Adrenal gland (tissue), 12 donors: ENCODE data around the gene CIBAR2. TPM values are rescaled to one million over a fixed set of nuclear protein-coding genes. Genes with fewer than 3 reads are reported as not detected.
A peak's percentile ranks its signal among the peaks of the same experiment; 100 is the strongest.

ENCODE experiments used
- DNase-seq, 7 donors: peaks; one replicate each; pipeline ENCODE4 v3.0.0-alpha.2; 2019 to 2020
- H3K27ac ChIP-seq, 5 donors: fragments of 200-600 bp; sonication (generic) in 4 of 5; 1 replicate in 3 of 5; 2 replicates in 2 of 5; pipeline versions ENCODE4 v1.5.1 to v1.8.0; 2016 to 2020; ENCODE audit warnings: mild to moderate bottlenecking in 1 of 5
- H3K27me3 ChIP-seq: fragments of 200-600 bp; 2 replicates; pipeline ENCODE4 v1.8.0; 2021
- H3K36me3 ChIP-seq, 2 donors: fragments of 200-600 bp; replicated peaks in 1 of 2; 1 replicate in 1 of 2; 2 replicates in 1 of 2; pipeline versions ENCODE4 v1.5.1 to v1.8.0; 2018 to 2022
- H3K4me1 ChIP-seq, 2 donors: fragments of 200-600 bp; replicated peaks in 1 of 2; 1 replicate in 1 of 2; 2 replicates in 1 of 2; pipeline versions ENCODE4 v1.5.1 to v1.8.0; 2018 to 2021
- H3K4me3 ChIP-seq, 4 donors: fragments of 200-600 bp; sonication (generic) in 3 of 4; one replicate each; pipeline ENCODE4 v1.5.1; 2016 to 2018
- H3K9me3 ChIP-seq, 3 donors: fragments of 200-600 bp; sonication (generic) in 1 of 3; replicated peaks in 1 of 3; 1 replicate in 2 of 3; 2 replicates in 1 of 3; pipeline versions ENCODE4 v1.5.1 to v1.8.0; 2016 to 2021
- CTCF ChIP-seq, 6 experiments: fragments of 450-650 bp in 4 of 6; fragments of 200-600 bp in 2 of 6; sonication (generic) in 1 of 6; IDR thresholded peaks; 1 replicate in 5 of 6; 2 replicates in 1 of 6; pipeline versions ENCODE4 v1.5.1 to v1.8.0; 2016 to 2021; ENCODE audit warnings: antibody characterized with exemption in 6 of 6, mild to moderate bottlenecking in 2 of 6, moderate library complexity in 1 of 6
- POLR2A ChIP-seq, 2 donors: fragments of 450-650 bp; IDR thresholded peaks; one replicate each; pipeline ENCODE4 v1.6.1; 2017; ENCODE audit warnings: antibody characterized with exemption in 2 of 2, mild to moderate bottlenecking in 2 of 2, moderate library complexity in 1 of 2
- WGBS, 4 donors: extraction: QIAGEN DNeasy Blood & Tissue Kit in 2 of 4; methylation state at CpG; one replicate each; pipeline versions ENCODE4 v1.1.5 to v1.1.7; 2013 to 2017; 5-methylcytosine and 5-hydroxymethylcytosine counted together
- intact Hi-C, 2 donors: fragments of 100-400 bp; cut with DNase I; formaldehyde crosslinking; loops; one replicate each; pipeline versions ENCODE4 v1.14.1 to v1.15.0; 2022 to 2023
- polyA plus RNA-seq, 3 donors: library from polyadenylated mRNA; stranded (reverse); fragments of 200-250 nt in 2 of 3; fragments of 350-450 nt in 1 of 3; fragmentation: Illumina TruSeq in 1 of 3; extraction: RNeasy Lipid Tissue Mini Kit (QIAGEN cat#74804) in 1 of 3; gene quantifications; one replicate each; pipeline ENCODE4 v1.2.3, GENCODE V29; 2013 to 2014
- total RNA-seq, 9 donors: library from RNA; depleted of rRNA in 4 of 9; stranded (reverse); fragments of >200 nt in 4 of 9; fragments of 120-200 nt in 1 of 9; fragmentation: NEBNext Ultra II Directional in 1 of 9; extraction: Animal tissue kit (Norgen Biotek cat#: 25700) in 1 of 9; gene quantifications; one replicate each; pipeline versions ENCODE4 v1.1.0 to v1.2.4, GENCODE V29; 2013 to 2023
- donor health status: healthy with polysubstance abuse.
- donor health status: Bipolar disorder and iron deficiency.
- donor health status: DM: yes; HTN: yes; CAD: no.
- donor health status: DM: no; HTN: no; CAD: no.
- donor health status: DM: no; HTN: no; CAD: no.
- donor health status: DM: yes; HTN: yes; CAD: no.

Gene CIBAR2
- total and polyA plus RNA-seq, 12 donors: 0.17 to 2.6 (median 0.73) TPM; not detected in 4

GRCh38 chr16:85126394-85126704, 14.1 kb upstream of the CIBAR2 start:
- H3K9me3 ChIP-seq: no peaks in the 10 kb centered on the region
- no peak for TF ChIP-seq CTCF (IDR thresholded peaks at IDR 0.05)
- no peak for TF ChIP-seq POLR2A (IDR thresholded peaks at IDR 0.05)
- intact Hi-C loops: loop anchor here in 1 of 2 donors (5.0 kb wide), 1 partner anchor 36 kb away; no protein-coding TSS in a partner anchor
- no peak for DNase-seq
- 60 to 87% (median 78%) methylated on average over 5 to 12 of the region's 12 CpGs for WGBS, 4 donors
- peak overlapping the region in 2 of 5 donors; percentile 60 to 84 for H3K27ac ChIP-seq
- H3K36me3 ChIP-seq: no peaks in the 10 kb centered on the region
- peaks cover 13 to 37% of the 10 kb centered on the region in 2 donors for H3K4me1 ChIP-seq
- H3K27me3 ChIP-seq: no peaks in the 10 kb centered on the region
- H3K4me3 ChIP-seq: no peak overlapping the region

GRCh38 chr16:85125570-85126393, 13.5 kb upstream of the CIBAR2 start:
- Histone ChIP-seq H3K4me3 (no peak overlapping the region), H3K27ac (peak overlapping the region in 1 of 5 donors; percentile 84), H3K9me3 (no peaks in the 10 kb centered on the region), H3K27me3 (no peaks in the 10 kb centered on the region), H3K4me1 (peaks cover 13 to 33% of the 10 kb centered on the region in 2 donors), H3K36me3 (no peaks in the 10 kb centered on the region)
- TF ChIP-seq CTCF (IDR thresholded peaks at IDR 0.05): no peak
- TF ChIP-seq POLR2A (IDR thresholded peaks at IDR 0.05): no peak
- peak in 2 of 7 donors; percentile 47 to 59 for DNase-seq
- intact Hi-C loops: loop anchor here in 1 of 2 donors (5.0 kb wide), 1 partner anchor 37 kb away; no protein-coding TSS in a partner anchor
- 72 to 81% (median 77%) methylated on average over 13 to 16 of the region's 16 CpGs for WGBS, 4 donors

GRCh38 chr16:85124636-85125346, 12.5 kb upstream of the CIBAR2 start:
- WGBS, 4 donors: 90 to 92% (median 91%) methylated on average over 8 to 11 of the region's 11 CpGs
- no peaks in the 10 kb centered on the region for H3K27me3 ChIP-seq
- H3K9me3 ChIP-seq: no peaks in the 10 kb centered on the region
- no peak overlapping the region for H3K4me3 ChIP-seq
- no peaks in the 10 kb centered on the region for H3K36me3 ChIP-seq
- no peak for DNase-seq
- TF ChIP-seq POLR2A (IDR thresholded peaks at IDR 0.05) (no peak), CTCF (IDR thresholded peaks at IDR 0.05) (no peak)
- intact Hi-C loops: loop anchor here in 1 of 2 donors (5.0 kb wide), 1 partner anchor 38 kb away; no protein-coding TSS in a partner anchor
- H3K27ac ChIP-seq: peak overlapping the region in 3 of 5 donors; percentile 7 to 85 (median 64)
- peaks cover 13 to 23% of the 10 kb centered on the region in 2 donors for H3K4me1 ChIP-seq
